Inferior parietal cortex (tissue), 1 donor: ENCODE results near the gene POGLUT3.

Source experiments
- DNase-seq: peaks from one replicate; pipeline ENCODE4 v3.0.0-alpha.2; 2016; ENCODE audit errors: extremely low spot score

Gene POGLUT3

DNA sequence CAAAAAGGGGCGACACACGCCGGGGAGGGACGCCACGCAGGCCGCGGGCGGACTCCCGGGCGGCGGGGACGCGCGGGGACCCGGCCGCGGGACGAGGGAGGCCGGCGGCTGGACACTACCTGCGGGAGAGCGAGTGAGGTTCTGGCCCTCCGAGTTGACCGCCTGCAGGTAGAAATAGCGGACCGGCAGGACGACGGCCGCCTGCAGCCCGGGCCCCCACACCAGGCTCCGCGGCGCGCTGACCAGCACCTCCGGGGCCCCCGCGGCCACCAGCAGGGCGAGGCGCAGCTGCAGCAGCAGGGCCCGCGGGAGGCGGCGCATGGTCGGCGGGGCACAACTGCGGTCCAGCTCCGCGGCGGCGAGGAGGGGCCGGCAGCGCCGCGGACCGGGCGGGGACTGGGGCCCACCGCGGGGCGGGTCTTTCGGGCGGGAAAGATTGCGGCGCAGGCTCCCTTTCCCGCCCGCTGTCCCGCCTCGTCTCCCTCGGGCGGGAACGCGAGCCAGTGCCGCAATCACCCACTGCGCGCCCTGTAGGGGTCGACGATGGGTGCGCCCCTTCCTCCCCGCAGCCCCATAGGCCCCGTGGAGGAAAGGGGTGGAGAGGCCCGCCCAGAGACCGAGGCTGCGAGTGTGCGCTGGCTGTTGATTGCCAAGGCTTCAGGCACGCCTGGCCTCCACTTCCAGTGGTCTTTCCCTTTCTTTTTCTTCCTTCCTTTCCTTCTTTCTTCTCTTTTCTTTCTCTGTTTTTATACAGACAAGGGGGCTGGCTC is at the start of gene POGLUT3:
TSS of gene POGLUT3 (minus strand) at position 339 of the 770 bp plus-strand sequence. CDS start at position 321, 18 bp downstream.
- peak; percentile 8 for DNase-seq

DNA sequence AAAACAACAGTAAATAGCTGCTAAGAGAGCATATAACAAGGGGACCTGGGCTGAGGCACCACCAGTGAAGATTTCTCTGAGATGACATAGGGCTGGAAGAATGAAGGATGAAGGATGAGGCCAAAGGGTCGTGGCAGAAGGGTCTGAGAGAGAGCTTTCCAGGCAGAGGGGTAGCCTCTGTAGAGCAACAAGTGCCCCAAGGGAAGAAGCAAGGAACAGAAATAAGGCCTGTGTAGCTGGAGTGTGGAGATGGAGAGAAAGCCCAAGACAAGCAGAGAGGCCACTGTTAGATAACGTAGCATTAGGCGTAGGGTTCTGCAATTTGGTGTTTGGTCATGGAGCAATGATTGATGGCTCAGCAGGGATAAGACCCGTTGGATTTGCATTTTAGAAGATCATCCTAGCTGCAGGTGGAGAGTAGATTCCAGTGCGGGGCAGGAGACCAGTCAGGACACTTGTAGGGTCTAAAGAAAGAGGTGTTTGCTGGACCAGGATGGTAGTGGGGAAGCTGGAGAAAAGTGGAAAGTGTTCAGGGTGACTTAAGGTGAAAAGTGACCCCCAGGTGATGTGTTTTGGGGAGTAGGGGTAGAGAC is 47.8 kb upstream of the POGLUT3 start:
- DNase-seq, result no peak

- DNase-seq, result no peak
These were observed 45.3 kb upstream of the POGLUT3 start for GRCh38 chr11:108543316-108543964.

DNA sequence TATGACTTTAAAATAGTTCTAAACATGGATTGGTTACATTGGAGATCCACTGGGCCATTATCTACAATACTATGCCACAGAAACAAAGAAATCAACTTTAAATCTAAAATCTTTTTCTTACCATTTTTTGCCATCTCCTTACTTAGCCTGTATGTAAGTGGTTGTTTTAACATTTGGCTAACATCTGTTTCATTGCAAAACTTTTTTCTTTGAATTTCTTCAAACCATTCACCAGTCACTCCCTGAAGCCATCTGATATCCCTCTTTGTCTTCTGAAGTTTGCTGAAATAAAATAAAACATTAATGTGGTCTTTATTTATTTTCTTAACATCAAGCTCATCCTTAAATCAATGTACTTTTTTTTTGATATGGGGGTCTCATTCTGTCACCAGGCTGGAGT is 43.3 kb upstream of the POGLUT3 start:
- DNase-seq, result no peak

GRCh38 chr11:108538502-108538901 is 40.3 kb upstream of the POGLUT3 start:
- no peak for DNase-seq

DNA sequence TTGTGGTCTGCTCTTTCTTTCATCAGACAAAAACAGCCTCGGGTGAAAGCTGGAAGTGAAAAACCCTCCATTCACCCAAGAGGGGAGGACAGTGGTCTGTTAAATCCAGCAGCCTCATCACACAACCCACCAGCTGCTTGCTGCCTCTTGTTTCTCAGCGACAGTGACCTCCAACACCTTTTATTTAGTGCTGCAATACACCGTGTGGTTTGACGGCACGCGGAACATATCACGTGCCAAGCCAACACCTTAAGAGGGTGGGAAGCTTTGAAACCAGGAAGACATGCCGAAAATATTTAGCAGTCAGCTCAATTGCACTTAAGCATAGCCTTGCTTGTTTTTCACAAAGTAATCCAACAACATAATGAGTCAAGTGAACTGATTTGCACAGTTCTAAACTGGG is 39.8 kb upstream of the POGLUT3 start:
- no peak for DNase-seq

GRCh38 chr11:108536783-108537182 is 38.6 kb upstream of the POGLUT3 start:
- DNase-seq, result no peak

- no peak for DNase-seq
These were observed 37.3 kb upstream of the POGLUT3 start for GRCh38 chr11:108535384-108535955.

DNA sequence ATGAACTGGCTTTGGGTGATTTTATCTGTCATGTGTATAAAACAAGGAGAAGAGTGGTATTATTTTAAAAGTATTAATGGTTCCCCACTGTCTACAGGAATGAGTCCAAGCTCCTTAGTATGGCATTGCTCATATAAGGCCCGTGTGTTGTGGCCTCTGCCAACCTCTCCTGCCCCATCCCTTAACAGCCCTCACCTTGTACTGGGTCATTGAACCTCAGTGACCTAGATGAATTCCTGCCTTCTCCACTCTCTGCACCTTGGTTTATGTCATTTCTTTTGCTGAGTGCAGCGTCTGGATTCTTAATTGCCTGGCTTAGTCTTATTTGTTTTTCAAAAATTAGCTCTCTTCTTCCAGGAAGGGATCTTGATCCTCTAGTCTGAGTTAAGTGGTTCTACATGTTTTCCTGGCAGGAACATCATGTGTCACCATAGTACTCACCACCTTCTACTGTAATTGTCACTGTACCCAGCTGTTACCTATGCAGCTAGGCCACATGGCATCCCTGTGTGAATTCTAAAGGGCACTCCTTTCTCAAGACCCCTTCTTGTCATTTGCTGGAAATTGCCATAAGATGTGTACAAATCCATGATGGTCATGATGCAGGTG is 36.2 kb upstream of the POGLUT3 start:
- DNase-seq, result no peak

GRCh38 chr11:108530426-108530825 is 32.2 kb upstream of the POGLUT3 start:
- DNase-seq, result no peak

- DNase-seq, result no peak
These were observed 29.2 kb upstream of the POGLUT3 start for GRCh38 chr11:108527382-108527781.

GRCh38 chr11:108525161-108525560 is 27.0 kb upstream of the POGLUT3 start:
- DNase-seq, result no peak

GRCh38 chr11:108524422-108524821 is 26.2 kb upstream of the POGLUT3 start:
- no peak for DNase-seq

- no peak for DNase-seq
These were observed 24.1 kb upstream of the POGLUT3 start for GRCh38 chr11:108522318-108522717.

GRCh38 chr11:108518581-108518980 is 20.4 kb upstream of the POGLUT3 start:
- no peak for DNase-seq

DNA sequence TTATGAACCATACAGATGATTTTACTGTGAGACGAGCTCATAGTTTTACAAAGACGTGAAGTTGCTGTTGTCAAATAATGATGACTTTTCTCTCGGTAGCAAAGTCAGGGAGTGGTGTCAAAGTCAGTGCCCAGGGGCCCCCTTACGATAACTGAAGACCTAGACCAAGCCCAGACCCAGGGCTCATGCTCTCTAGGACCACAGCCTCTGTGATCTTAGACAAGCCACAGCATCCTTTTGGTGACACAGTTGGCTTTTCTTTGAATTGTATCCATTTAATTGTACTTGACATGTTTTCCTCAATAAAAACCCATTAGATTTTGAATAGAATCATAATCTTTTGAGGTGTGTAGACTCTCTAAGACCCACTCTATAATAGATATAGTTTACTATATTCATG is 17.9 kb upstream of the POGLUT3 start:
- DNase-seq, result no peak

DNA sequence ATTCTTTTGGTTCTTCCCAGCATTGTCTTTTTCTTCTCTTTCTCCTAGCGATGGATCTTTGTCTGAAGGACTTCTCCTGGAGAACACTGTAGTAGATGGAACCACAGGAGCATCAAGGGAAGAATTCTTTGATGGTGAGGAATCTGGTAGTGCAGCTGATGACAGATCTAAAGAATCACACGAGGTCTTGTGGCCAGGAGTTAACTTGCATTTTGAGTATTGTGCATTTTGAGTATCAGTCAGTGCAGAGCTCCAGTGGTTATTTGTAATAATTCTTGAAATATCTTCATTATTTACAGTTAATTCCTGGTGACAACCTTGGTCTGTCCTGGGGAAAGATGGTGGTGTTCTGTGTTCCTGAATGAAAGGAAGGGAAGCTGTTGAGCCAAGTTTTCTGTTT is 14.5 kb upstream of the POGLUT3 start:
- no peak for DNase-seq

- no peak for DNase-seq
These were observed 13.8 kb upstream of the POGLUT3 start for GRCh38 chr11:108511851-108512474.

DNA sequence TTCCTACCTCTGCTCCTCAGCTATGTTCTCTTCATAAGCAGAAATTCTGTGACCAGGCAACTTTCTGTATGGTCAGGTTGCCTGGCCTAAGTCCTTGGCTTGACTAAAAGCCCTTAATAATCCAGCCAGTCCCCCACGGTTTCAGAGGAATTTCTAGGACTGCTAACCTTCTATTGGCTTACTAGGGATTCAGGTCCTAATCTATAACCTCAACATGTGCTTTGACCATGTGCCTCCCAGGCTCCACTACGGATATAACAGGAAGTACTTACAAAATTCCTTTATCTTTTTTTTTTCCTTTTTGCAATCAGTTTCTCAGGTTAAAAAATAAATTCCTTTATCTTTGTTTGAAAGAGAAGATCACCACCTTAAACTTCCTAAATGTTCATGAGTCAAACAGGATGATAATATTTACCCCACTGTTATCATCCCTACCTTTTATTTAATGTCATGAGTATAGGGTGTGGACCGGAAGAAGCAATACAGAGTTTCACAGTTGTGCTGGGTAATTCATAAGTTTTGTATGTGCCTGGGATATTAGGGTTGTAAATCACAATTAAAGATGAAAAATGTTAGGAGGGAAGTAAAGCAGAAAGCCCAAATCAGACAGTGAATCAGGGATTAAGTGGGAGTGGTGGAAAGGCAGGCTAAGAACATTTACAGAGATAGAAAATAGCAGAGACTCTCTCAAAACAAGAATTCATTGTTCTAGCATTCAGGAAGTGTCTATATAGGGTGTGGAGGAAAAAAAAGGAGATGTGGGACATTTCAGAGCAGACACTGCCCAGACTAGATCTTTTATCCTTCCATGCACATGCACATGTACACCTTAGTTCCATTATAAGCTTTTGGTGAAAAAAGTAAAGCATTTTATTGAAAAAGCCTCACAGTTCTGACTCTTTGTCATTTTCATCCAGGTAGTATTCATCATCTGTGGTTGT is 10.7 kb upstream of the POGLUT3 start:
- no peak for DNase-seq

DNA sequence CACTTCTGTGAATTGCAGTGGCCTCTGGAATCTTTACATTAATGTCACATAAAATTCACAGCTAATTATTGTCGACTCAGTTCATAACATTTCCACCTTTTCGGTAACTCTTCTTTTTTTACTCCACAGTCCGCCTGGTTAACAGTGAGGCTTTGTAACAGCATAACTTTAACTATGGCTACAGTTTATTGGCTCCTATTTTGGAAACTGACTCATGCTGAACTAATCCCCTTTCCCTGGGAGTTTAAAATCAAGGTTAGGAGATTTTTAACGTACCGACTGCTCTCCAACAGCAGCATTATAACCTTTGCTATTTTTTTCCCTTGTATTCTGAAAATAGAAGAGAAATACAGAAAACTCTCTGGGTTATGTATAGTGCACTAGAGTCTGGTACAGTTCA is 3.2 kb upstream of the POGLUT3 start:
- no peak for DNase-seq

DNA sequence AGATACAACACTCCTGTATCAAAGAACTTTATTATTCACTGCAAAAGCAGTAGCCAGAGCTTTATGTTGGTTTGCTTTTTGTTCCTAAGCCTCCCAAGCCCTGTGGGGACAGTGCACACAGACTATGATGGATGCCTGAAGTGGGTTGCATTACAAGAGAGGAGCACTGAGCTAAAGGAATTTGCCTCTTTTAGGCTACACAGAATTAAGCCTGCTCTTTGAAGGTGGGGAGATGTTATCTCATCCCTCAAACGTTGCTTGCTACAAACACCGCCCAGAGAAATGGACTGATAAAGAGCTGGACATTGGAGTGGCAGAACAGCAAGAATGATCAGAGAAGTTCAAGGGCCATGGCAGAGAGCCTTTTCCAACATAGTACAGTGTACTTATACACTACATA is 2.5 kb upstream of the POGLUT3 start:
- DNase-seq, result no peak
